KMS-11 (cell line): ENCODE results near the gene STXBP6.

Experiments
- H2AFZ ChIP-seq: fragments of 200-600 bp; sonication (generic); 2 replicates; pipeline ENCODE4 v1.6.1; 2016; ENCODE audit warnings: antibody characterized with exemption, mixed run types, low read depth
- H3K27ac ChIP-seq: fragments of 200-600 bp; sonication (generic); 2 replicates; pipeline ENCODE4 v1.6.1; 2016; ENCODE audit warnings: mild to moderate bottlenecking, mixed run types
- H3K27me3 ChIP-seq: fragments of 200-600 bp; sonication (generic); 2 replicates; pipeline ENCODE4 v1.6.1; 2017; ENCODE audit warnings: mild to moderate bottlenecking, low read depth, mixed run types, moderate library complexity; ENCODE audit not compliant: insufficient read depth
- H3K36me3 ChIP-seq: fragments of 200-600 bp; sonication (generic); 2 replicates; pipeline ENCODE4 v1.6.1; 2017; ENCODE audit warnings: mild to moderate bottlenecking, mixed run types; ENCODE audit not compliant: insufficient read depth
- H3K4me1 ChIP-seq: fragments of 200-600 bp; sonication (generic); 2 replicates; pipeline ENCODE4 v1.6.1; 2016; ENCODE audit warnings: mild to moderate bottlenecking, low read depth, mixed run types; ENCODE audit not compliant: poor library complexity, severe bottlenecking
- H3K4me2 ChIP-seq: fragments of 200-600 bp; sonication (generic); 2 replicates; pipeline ENCODE4 v1.7.0; 2016; ENCODE audit warnings: mild to moderate bottlenecking, mixed run types
- H3K4me3 ChIP-seq: fragments of 200-600 bp; sonication (generic); IDR thresholded peaks from 2 replicates; pipeline ENCODE4 v1.6.1; 2017; ENCODE audit warnings: low read depth, low read length, mixed read lengths; ENCODE audit not compliant: insufficient read depth
- H3K79me2 ChIP-seq: fragments of 200-600 bp; sonication (generic); 2 replicates; pipeline ENCODE4 v1.6.1; 2016; ENCODE audit warnings: low read depth, mixed run types; ENCODE audit not compliant: insufficient read depth
- H3K9ac ChIP-seq: fragments of 200-600 bp; sonication (generic); 2 replicates; pipeline ENCODE4 v1.6.1; 2016; ENCODE audit warnings: mild to moderate bottlenecking, mixed run types
- H4K20me1 ChIP-seq: fragments of 200-600 bp; sonication (generic); 2 replicates; pipeline ENCODE4 v1.6.1; 2016; ENCODE audit warnings: mild to moderate bottlenecking, mixed run types; ENCODE audit not compliant: insufficient read depth
- TF ChIP-seq, protein P1 (sequence below): fragments of 200-600 bp; sonication (generic); conservative IDR thresholded peaks from 2 replicates; pipeline ENCODE4 v1.6.1; 2017; ENCODE audit warnings: low read depth, mild to moderate bottlenecking, antibody characterized with exemption, low read length, moderate library complexity, mixed read lengths

Gene STXBP6

DNA sequence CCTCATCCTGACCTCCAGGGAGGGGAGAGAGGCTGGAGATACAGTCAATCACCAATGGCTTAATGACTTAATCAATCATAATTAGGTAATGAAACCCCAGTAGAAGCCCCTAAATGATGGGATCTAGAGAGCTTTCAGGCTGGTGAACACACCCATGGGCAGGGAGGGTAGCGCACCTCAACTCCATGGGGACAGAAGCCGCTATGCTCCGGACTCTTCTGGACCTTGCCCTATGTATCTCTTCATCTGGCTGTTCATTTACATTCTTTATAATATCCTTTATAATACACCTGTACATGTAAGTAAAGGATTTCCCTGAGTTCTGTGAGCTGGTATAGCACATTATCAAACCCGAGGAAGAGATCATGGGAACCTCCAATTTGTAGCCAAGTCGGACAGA lies 205.9 kb downstream of the STXBP6 start:
- Histone ChIP-seq H3K27me3 (no peaks in the 10 kb centered on the region), H3K4me1 (no peaks in the 10 kb centered on the region), H2AFZ (no peak overlapping the region), H4K20me1 (no peaks in the 10 kb centered on the region), H3K36me3 (no peaks in the 10 kb centered on the region), H3K4me3 (no peak overlapping the region), H3K4me2 (no peak overlapping the region), H3K9ac (no peak overlapping the region), H3K79me2 (no peaks in the 10 kb centered on the region), H3K27ac (no peak overlapping the region)
- TF ChIP-seq, protein P1, sequence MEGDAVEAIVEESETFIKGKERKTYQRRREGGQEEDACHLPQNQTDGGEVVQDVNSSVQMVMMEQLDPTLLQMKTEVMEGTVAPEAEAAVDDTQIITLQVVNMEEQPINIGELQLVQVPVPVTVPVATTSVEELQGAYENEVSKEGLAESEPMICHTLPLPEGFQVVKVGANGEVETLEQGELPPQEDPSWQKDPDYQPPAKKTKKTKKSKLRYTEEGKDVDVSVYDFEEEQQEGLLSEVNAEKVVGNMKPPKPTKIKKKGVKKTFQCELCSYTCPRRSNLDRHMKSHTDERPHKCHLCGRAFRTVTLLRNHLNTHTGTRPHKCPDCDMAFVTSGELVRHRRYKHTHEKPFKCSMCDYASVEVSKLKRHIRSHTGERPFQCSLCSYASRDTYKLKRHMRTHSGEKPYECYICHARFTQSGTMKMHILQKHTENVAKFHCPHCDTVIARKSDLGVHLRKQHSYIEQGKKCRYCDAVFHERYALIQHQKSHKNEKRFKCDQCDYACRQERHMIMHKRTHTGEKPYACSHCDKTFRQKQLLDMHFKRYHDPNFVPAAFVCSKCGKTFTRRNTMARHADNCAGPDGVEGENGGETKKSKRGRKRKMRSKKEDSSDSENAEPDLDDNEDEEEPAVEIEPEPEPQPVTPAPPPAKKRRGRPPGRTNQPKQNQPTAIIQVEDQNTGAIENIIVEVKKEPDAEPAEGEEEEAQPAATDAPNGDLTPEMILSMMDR: no peak

DNA sequence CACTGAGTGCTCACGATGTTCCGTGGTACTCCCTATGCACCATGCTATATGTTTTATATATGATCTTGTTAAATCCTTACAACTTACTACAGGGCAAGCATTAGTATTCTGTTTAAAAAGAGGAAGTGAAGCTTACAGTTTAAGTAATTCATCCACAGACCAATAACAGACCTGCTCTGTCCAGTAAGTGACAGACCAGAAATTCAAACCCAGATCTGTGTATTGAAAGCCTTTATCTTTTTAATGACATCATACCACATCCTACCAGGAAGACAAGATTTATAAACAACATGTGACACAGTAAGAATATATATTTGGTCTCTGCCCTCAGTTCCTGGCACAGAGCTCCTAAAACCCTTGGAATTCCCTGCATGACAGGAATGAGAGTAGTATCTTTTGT lies 206.5 kb downstream of the STXBP6 start:
- Histone ChIP-seq H3K9ac (no peak overlapping the region), H3K79me2 (no peaks in the 10 kb centered on the region), H2AFZ (no peak overlapping the region), H3K27ac (no peak overlapping the region), H3K4me2 (no peak overlapping the region), H3K36me3 (no peaks in the 10 kb centered on the region), H3K4me3 (no peak overlapping the region), H4K20me1 (no peaks in the 10 kb centered on the region), H3K27me3 (no peaks in the 10 kb centered on the region), H3K4me1 (no peaks in the 10 kb centered on the region)
- TF ChIP-seq, protein P1: no peak

DNA sequence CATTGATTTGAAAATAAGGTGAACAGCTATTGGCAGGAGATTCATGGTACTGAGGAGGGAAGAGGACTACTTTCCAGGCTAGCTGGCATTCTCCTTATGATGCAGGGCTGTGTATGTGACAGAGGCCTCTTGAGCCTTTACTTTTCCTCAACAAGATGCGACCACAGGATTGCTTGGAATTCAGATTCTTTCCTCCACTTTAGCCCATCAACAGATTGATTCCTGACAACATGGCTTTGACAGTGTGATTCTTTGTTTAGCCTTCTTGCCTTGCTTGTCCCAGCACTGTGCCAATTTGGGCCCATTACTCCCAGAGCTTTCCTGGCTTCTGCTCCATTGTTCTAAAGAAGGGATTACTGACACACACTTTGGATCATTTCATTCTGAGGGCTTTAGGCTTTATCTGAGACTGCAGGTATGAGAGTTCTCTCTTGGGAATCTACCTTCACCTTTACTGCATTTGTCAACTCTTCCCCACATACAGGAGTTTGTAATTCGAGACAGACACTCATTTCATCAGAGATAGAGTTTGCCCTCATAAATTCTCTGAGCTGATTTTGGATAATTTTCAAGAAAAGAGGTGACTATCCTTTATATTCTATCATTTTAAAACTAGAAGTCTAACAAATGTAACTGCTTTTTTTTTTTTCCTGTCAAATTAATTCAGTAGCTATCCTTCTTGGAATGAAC lies 209.6 kb downstream of the STXBP6 start:
- TF ChIP-seq, protein P1: no peak
- H3K4me1 ChIP-seq: no peaks in the 10 kb centered on the region
- no peaks in the 10 kb centered on the region for H3K27me3 ChIP-seq
- H3K36me3 ChIP-seq: no peaks in the 10 kb centered on the region
- no peak overlapping the region for H3K4me2 ChIP-seq
- no peaks in the 10 kb centered on the region for H4K20me1 ChIP-seq
- H3K4me3 ChIP-seq: no peak overlapping the region
- H3K27ac ChIP-seq: no peak overlapping the region
- no peak overlapping the region for H2AFZ ChIP-seq
- no peaks in the 10 kb centered on the region for H3K79me2 ChIP-seq
- no peak overlapping the region for H3K9ac ChIP-seq

DNA sequence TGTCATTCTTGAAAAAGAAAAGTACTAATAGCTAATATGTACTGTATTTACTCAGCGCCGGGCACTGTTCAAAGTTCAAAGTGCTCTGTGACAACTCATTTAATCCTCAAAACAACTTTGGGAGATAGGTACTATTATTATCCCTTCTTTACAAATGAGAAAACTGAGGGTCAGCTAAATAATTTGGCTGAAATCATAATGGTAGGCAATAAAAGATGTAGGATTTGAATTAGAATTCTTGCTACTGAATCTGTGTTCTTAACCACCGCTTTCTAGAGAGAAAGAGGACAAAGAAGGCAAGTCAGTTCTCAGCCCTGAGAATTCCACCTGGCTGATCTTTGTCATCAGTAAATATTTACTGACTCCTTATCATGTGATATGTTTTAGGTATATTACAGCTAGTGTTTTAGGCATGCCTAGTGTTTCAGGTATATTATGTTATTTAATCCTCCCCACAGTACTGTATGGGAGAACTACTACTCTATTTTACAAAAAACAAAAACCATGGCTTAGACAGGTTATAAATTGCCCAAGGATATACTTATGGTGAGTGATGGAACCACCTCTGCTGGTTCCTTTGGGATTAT lies 210.2 kb downstream of the STXBP6 start:
- Histone ChIP-seq H3K4me3 (no peak overlapping the region), H3K4me1 (no peaks in the 10 kb centered on the region), H2AFZ (no peak overlapping the region), H3K9ac (no peak overlapping the region), H3K4me2 (no peak overlapping the region), H3K79me2 (no peaks in the 10 kb centered on the region), H4K20me1 (no peaks in the 10 kb centered on the region), H3K27me3 (no peaks in the 10 kb centered on the region), H3K27ac (no peak overlapping the region), H3K36me3 (no peaks in the 10 kb centered on the region)
- TF ChIP-seq, protein P1: no peak
